PC-3 (cell line): ENCODE data around the gene GRIA1.

ENCODE experiments used
- EZH2 ChIP-seq: fragments of 300-600 bp; sonication (generic); IDR thresholded peaks from one replicate; pipeline ENCODE4 v1.6.1; 2017; ENCODE audit warnings: antibody characterized with exemption, mild to moderate bottlenecking, low read length; ENCODE audit not compliant: unreplicated experiment
- TF ChIP-seq, protein P1 (sequence below): fragments of 300-600 bp; sonication (generic); conservative IDR thresholded peaks from 2 replicates; pipeline ENCODE4 v1.5.1; 2017; ENCODE audit warnings: antibody characterized with exemption, low read depth, mild to moderate bottlenecking, low read length

DNA sequence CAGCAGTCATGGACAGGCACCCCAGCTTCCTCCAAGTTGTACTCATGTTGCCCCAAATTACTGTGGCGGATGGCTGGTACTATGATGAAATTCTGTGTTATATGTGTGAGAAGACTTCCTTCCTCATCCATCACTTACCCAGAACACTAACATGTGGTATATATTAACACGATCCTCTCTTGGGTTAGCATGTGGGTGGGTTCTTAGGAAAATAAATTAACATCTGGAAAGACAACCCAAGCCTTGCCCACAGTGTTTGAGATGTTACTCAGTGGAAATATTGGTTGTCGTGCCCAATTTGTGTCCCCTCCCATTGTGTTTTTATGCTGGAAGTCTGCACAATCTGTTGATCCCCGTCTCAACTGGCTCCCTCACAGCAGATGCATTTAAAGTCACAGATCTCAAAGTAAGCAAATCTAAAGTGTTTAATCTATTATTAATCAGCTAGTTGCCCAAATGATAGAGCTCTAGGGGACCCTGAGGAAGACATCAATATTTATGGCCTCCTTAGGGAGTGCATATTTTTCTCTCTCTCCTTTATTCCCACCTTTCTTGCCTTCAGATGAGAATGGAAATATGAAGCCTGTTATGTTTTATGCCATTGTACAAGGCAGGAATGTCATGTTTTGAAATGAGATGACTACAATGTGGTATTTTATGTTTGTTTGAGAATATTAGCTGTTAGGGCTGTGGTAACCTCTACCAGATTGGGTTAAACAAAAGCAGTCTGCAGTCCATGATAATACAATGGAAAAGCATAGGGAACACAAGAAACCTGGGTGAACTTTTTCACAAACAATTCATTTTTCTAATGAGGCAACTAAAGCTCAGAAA lies 93.9 kb downstream of the GRIA1 start:
- TF ChIP-seq, protein P1, sequence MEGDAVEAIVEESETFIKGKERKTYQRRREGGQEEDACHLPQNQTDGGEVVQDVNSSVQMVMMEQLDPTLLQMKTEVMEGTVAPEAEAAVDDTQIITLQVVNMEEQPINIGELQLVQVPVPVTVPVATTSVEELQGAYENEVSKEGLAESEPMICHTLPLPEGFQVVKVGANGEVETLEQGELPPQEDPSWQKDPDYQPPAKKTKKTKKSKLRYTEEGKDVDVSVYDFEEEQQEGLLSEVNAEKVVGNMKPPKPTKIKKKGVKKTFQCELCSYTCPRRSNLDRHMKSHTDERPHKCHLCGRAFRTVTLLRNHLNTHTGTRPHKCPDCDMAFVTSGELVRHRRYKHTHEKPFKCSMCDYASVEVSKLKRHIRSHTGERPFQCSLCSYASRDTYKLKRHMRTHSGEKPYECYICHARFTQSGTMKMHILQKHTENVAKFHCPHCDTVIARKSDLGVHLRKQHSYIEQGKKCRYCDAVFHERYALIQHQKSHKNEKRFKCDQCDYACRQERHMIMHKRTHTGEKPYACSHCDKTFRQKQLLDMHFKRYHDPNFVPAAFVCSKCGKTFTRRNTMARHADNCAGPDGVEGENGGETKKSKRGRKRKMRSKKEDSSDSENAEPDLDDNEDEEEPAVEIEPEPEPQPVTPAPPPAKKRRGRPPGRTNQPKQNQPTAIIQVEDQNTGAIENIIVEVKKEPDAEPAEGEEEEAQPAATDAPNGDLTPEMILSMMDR: no peak
- TF ChIP-seq EZH2: no peak
